Stimulated activated CD4-positive, alpha-beta T cell treated with anti-CD3 and anti-CD28 coated beads, Interleukin-12 subunit alpha, Interleukin-12 subunit beta, amount 100 ng/mL, for 24 hours (primary cell): ENCODE results near the gene SPRR1B.
"Not testable (repeated sequence)": the region's sequence is repeated elsewhere in the genome, so short reads cannot be mapped to it uniquely, and the experiment has no call there.

Experiments
- DNase-seq, 2 experiments: peaks; one replicate each; pipeline ENCODE4 v3.0.0-alpha.2; 2020; ENCODE audit warnings: low read depth in 2 of 2

Gene SPRR1B

GRCh38 chr1:153040950-153041631 lies 10.1 kb downstream of the SPRR1B start, which contains the start of gene SPRR2D:
SPRR2D (minus strand) TSS chr1:153041120; CDS start chr1:153040346, 774 bp downstream.
- DNase-seq = no peak

- DNase-seq = no peak
These were observed 18.2 kb downstream of the SPRR1B start for GRCh38 chr1:153049211-153049610.

DNA sequence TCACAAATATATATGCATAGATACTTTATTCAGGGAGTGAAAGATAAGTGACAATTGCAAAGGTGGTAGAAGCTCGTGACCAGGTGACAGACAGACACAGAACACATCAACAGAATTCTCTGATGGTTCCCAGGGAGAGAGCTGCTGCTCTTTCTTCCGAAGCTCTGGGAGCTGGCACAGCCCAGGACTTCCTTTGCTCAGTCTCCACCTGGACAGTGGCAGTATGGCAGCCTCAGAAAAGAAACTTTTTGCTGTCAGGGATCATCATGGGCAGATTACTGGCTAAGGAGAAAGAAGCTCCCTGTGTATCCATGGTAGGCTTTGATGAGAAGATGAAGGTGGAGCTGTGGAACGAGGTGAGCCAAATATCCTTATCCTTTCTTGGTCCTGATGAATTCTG lies 25.1 kb downstream of the SPRR1B start:
- DNase-seq = not testable (repeated sequence)

GRCh38 chr1:153057375-153057774 lies 26.4 kb downstream of the SPRR1B start, which contains the start of gene SPRR2A:
SPRR2A (minus strand) TSS chr1:153057512; CDS start chr1:153056735, 777 bp downstream.
- DNase-seq = no peak

GRCh38 chr1:153058154-153058553 lies 27.2 kb downstream of the SPRR1B start:
- no peak for DNase-seq

GRCh38 chr1:153058826-153059784 lies 28.1 kb downstream of the SPRR1B start:
- DNase-seq = no peak

DNA sequence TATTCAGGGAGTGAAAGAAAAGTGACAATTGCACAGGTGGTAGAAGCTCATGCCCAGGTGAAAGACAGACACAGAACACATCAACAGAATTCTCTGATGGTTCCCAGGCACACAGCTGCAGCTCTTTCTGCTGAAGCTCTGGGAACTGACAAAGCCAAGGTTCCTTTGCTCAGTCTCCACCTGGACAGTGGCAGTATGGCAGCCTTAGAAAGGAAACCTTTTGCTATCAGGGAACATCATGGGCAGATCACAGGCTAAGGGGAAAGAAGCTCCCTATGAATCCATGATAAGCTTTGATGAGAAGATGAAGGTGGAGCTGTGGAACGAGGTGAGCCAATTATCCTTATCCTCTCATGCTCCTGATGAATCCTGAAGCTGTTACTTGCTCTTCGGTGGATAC lies 39.2 kb downstream of the SPRR1B start:
- no peak for DNase-seq

DNA sequence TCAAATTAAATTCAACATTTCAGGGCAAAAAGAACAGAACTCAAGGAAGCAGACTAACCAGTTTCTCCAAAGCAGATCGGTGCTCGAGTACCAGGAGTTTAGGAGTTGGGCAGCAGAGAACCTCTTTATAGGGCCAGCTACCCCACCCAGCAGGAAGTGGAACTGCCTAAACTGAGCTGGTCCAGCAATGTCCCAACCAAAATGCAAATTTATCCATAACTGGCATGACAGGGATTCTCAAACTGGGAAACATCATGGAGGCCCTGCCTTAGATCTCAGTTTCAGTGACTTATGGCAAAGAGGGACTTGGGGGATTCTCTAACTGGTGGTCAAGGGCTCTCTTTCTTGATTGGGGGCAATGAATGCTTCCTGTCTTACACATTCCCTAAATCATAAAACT lies 40.5 kb downstream of the SPRR1B start, which contains the start of gene SPRR2B:
SPRR2B (minus strand) TSS at position 101 of the 400 bp plus-strand sequence. CDS start 772 bp downstream, outside the sequence.
- no peak for DNase-seq

DNA sequence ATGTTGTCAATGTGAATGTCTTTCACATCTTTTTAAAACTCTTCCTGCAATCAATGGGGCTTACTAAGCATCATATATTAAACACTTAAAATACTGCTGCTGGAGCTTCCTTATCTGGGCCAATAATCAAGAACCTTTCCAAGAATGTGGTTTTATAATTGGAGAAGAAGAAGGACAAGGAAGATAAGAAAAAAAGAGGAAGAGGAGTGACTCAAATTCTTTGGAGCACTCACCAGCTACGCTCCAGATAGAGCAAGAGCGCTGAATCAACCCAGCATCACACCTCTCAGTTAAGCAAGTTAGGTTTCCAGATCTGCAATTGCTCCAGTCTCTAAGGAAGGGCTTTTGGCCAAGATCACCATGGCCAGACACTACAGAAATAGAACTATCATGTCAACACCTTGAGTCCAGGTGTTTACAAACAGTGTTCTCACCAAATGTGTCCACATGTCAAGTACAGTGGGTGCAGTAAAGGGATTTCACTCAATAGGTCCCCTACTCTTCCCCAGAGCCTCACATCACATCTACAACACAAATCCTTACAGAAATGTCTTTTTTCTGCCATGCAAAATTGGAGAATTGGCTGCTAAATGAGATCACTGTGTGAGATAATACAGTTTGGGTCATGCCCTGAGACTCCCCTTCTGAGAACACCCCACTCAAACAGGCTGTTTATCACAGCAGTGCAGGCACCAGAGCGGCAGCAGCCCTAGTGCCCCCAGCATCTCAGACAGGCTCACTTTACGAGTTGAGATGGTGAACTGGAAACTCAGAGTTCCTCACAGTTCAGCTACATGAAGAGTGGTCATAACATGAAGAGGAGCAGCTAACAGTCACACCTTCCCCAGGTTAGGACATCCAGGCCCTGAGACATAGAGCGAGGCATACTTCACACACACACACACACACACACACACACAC lies 42.1 kb downstream of the SPRR1B start:
- no peak for DNase-seq

DNA sequence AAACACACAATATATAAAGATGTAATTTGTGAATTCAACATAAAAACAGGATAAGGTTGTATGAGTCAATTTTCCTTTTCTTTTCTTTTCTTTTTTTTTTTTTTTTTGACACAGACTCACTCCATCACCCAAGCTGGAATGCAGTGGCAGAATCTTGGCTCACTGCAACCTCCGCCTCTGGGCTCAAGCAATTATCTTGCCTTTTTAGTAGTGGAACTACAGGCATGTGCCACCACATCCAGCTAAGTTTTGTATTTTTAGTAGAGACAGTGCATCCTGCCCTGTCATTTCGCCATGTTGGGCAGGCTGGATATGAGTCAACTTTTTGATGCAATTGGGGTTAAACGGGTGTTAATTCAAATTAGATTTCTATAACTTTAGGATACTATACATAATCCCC lies 50.7 kb downstream of the SPRR1B start:
- DNase-seq = no peak
